IPS-15b (cell line): Measurements from ENCODE around the gene BMAL1.

Source experiments
- H3K27me3 ChIP-seq: one replicate; pipeline ENCODE4 v1.6.1; 2013; ENCODE audit warnings: low read length; ENCODE audit not compliant: control insufficient read depth, insufficient read depth
- H3K36me3 ChIP-seq: one replicate; pipeline ENCODE4 v1.6.1; 2013; ENCODE audit warnings: low read length; ENCODE audit not compliant: control insufficient read depth, insufficient read depth
- H3K4me1 ChIP-seq: one replicate; pipeline ENCODE4 v1.6.1; 2013; ENCODE audit warnings: mild to moderate bottlenecking, low read length; ENCODE audit not compliant: control insufficient read depth, insufficient read depth
- H3K4me3 ChIP-seq: one replicate; pipeline ENCODE4 v1.5.1; 2013; ENCODE audit warnings: low read depth, low read length
- H3K9ac ChIP-seq: one replicate; pipeline ENCODE4 v1.6.1; 2013; ENCODE audit warnings: low read depth, mild to moderate bottlenecking, low read length
- H3K9me3 ChIP-seq: one replicate; pipeline ENCODE4 v1.6.1; 2013; ENCODE audit warnings: mild to moderate bottlenecking, low read length; ENCODE audit not compliant: control insufficient read depth, insufficient read depth

Gene BMAL1

GRCh38 chr11:13294771-13295579, 17.4 kb downstream of the BMAL1 start:
- Histone ChIP-seq H3K27me3 (no peaks in the 10 kb centered on the region), H3K36me3 (no peaks in the 10 kb centered on the region), H3K9ac (no peak overlapping the region), H3K4me3 (no peak overlapping the region), H3K4me1 (peaks cover 2% of the 10 kb centered on the region), H3K9me3 (no peaks in the 10 kb centered on the region)

DNA sequence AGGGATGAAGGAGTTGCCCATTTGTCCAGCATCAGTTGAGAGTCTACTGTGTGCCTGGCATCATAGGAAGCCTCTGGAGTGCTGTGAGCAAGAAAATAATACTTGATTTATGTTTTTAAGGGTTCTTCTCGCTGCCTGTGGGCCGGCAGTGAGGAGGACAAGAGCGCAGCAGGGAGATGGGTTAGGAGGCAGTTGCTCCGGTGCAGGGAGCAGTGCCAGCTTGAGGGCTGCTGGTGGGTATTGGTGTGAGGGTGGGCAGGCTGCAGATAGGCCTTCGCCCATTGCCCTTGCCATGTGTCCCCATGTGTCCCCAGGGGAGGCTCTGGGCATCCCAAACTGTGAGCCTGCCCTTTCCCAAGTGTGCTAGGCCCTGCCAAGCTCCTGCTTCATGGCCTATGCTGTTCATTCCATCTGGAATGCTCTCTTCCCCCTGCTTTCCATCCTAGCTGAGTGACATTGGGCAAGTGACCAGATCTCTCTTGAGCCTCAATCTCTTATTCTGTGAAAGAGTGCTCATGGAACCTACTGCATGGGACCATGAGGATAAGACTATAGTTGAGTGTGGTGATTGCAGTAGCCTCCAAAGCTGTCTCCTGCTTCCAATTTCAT, 19.8 kb downstream of the BMAL1 start:
- Histone ChIP-seq H3K4me3 (no peak overlapping the region), H3K9me3 (no peaks in the 10 kb centered on the region), H3K4me1 (peaks cover 2% of the 10 kb centered on the region), H3K27me3 (no peaks in the 10 kb centered on the region), H3K9ac (no peak overlapping the region), H3K36me3 (no peaks in the 10 kb centered on the region)

DNA sequence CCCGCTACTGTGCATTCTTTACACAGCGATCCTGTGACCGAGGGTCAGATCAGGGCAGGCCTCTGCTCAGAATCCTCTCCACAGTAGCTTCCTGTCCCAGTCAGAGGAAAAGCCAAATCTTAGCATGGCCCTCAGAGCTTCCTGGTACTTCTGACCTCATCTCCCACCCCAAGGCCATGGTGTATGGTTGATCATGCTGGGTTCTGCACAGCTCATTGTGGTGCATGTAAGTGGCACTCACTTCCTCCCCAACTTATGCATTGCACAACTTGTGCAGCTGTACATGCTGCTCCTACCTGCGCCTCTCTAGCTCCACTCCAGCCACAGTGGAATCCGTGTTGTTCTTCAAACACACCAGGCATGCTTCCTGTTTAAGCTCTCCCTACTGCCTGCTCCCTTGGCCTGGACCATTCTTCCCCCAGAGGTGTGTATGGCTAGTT, 20.3 kb downstream of the BMAL1 start:
- H3K4me3 ChIP-seq = no peak overlapping the region
- no peak overlapping the region for H3K9ac ChIP-seq
- H3K27me3 ChIP-seq = no peaks in the 10 kb centered on the region
- no peaks in the 10 kb centered on the region for H3K4me1 ChIP-seq
- H3K36me3 ChIP-seq = no peaks in the 10 kb centered on the region
- no peaks in the 10 kb centered on the region for H3K9me3 ChIP-seq

- Histone ChIP-seq H3K4me3 (no peak overlapping the region), H3K9ac (no peak overlapping the region), H3K36me3 (no peaks in the 10 kb centered on the region), H3K27me3 (no peaks in the 10 kb centered on the region), H3K4me1 (no peaks in the 10 kb centered on the region), H3K9me3 (no peaks in the 10 kb centered on the region)
These were observed 21.2 kb downstream of the BMAL1 start for GRCh38 chr11:13298765-13299164.

- no peaks in the 10 kb centered on the region for H3K9me3 ChIP-seq
- no peak overlapping the region for H3K4me3 ChIP-seq
- no peaks in the 10 kb centered on the region for H3K27me3 ChIP-seq
- H3K4me1 ChIP-seq = no peaks in the 10 kb centered on the region
- no peaks in the 10 kb centered on the region for H3K36me3 ChIP-seq
- H3K9ac ChIP-seq = no peak overlapping the region
These were observed 23.9 kb downstream of the BMAL1 start for GRCh38 chr11:13301522-13301921.

DNA sequence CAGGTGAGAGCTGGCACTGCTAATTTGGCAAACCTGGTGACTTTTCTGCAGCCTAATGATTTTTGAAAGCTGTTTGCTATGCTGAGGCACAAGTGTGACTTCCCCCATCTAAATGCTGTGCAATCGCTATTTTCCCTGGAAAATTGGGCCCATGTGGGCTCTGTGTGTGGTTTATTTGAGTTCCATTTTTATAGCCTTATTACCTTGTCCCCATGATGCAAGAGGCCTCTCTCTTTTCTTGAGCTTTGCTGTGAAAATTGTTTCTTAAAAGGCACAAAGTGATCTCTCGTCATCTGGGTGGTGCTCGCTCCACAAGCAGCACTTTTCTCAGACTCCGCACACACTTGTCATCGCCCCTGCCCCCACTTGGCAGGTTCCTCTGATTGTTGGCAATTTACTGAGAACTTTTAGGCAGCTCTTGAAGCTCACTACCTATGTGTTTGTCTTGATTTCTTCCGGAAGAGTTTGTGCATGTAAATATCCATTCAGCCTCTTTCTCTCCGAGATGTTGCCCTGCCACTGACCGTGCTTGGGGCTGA, 24.9 kb downstream of the BMAL1 start:
- no peaks in the 10 kb centered on the region for H3K4me1 ChIP-seq
- H3K9ac ChIP-seq = no peak overlapping the region
- no peaks in the 10 kb centered on the region for H3K27me3 ChIP-seq
- no peaks in the 10 kb centered on the region for H3K9me3 ChIP-seq
- H3K36me3 ChIP-seq = no peaks in the 10 kb centered on the region
- H3K4me3 ChIP-seq = no peak overlapping the region

- H3K9ac ChIP-seq = no peak overlapping the region
- no peak overlapping the region for H3K4me3 ChIP-seq
- no peaks in the 10 kb centered on the region for H3K4me1 ChIP-seq
- H3K9me3 ChIP-seq = no peaks in the 10 kb centered on the region
- no peaks in the 10 kb centered on the region for H3K27me3 ChIP-seq
- no peaks in the 10 kb centered on the region for H3K36me3 ChIP-seq
These were observed 26.4 kb downstream of the BMAL1 start for GRCh38 chr11:13303668-13304649.

- Histone ChIP-seq H3K36me3 (no peaks in the 10 kb centered on the region), H3K4me1 (no peaks in the 10 kb centered on the region), H3K27me3 (no peaks in the 10 kb centered on the region), H3K9me3 (no peaks in the 10 kb centered on the region), H3K4me3 (no peak overlapping the region), H3K9ac (no peak overlapping the region)
These were observed 27.2 kb downstream of the BMAL1 start for GRCh38 chr11:13304655-13305335.

GRCh38 chr11:13308704-13309103, 31.1 kb downstream of the BMAL1 start:
- H3K9me3 ChIP-seq = no peaks in the 10 kb centered on the region
- H3K9ac ChIP-seq = no peak overlapping the region
- H3K4me3 ChIP-seq = no peak overlapping the region
- peaks cover 6% of the 10 kb centered on the region for H3K4me1 ChIP-seq
- H3K36me3 ChIP-seq = no peaks in the 10 kb centered on the region
- H3K27me3 ChIP-seq = no peaks in the 10 kb centered on the region

- Histone ChIP-seq H3K36me3 (no peaks in the 10 kb centered on the region), H3K9me3 (no peaks in the 10 kb centered on the region), H3K4me1 (peaks cover 9% of the 10 kb centered on the region), H3K9ac (no peak overlapping the region), H3K4me3 (no peak overlapping the region), H3K27me3 (no peaks in the 10 kb centered on the region)
These were observed 31.6 kb downstream of the BMAL1 start for GRCh38 chr11:13309156-13309555.

- Histone ChIP-seq H3K4me1 (peaks cover 11% of the 10 kb centered on the region), H3K9me3 (no peaks in the 10 kb centered on the region), H3K4me3 (no peak overlapping the region), H3K9ac (no peak overlapping the region), H3K36me3 (no peaks in the 10 kb centered on the region), H3K27me3 (no peaks in the 10 kb centered on the region)
These were observed 32.9 kb downstream of the BMAL1 start for GRCh38 chr11:13310443-13310842.
